A549 (cell line): ENCODE results near the gene GLRA2. TPM values are rescaled to one million over a fixed set of nuclear protein-coding genes. Genes with fewer than 3 reads are reported as not detected.

ENCODE experiments used
- ATAC-seq, 2 experiments: fragments of 200-7000 bp in 1 of 2; fragments of >200 bp in 1 of 2; cut with Nextera tagmentation in 1 of 2; cut with Tn5 transposase in 1 of 2; 3 replicates each; pipeline versions ENCODE4 v1.8.0 to v1.9.1; 2018 to 2020; ENCODE audit warnings: mild to moderate bottlenecking in 1 of 2, moderate library complexity in 1 of 2
- CTCF ChIA-PET: fragments of 300-600 bp; sonication (Branson Sonifier 250); formaldehyde crosslinking; extraction: SDS; loops from one replicate; lab custom pipeline; 2021; ENCODE audit warnings: antibody characterized with exemption, inconsistent platforms; lab: Yijun Ruan, JAX
- POLR2A ChIA-PET: fragments of 350-600 bp; formaldehyde crosslinking; extraction: SDS; loops from one replicate; lab custom pipeline; 2021; ENCODE audit warnings: antibody characterized with exemption, inconsistent platforms; lab: Yijun Ruan, JAX
- DNase-seq, 2 experiments: peaks; one replicate each; pipeline versions ENCODE4 v3.0.0 to v3.0.0-alpha.2; 2011 to 2016; ENCODE audit warnings: low read depth in 1 of 2, low spot score in 1 of 2
- FAIRE-seq: peaks from 2 replicates; lab custom pipeline; 2011; peaks lifted over from hg19 to GRCh38; lab: Jason Lieb, UNC
- H3K27ac ChIP-seq, 2 experiments: fragments of >200 bp; sonication (Bioruptor Twin); formaldehyde crosslinking; 3 replicates each; pipeline ENCODE4 v1.5.1; 2016 to 2017
- H3K4me1 ChIP-seq: fragments of >200 bp; sonication (Bioruptor Twin); formaldehyde crosslinking; 3 replicates; pipeline ENCODE4 v1.6.1; 2016
- H3K4me2 ChIP-seq: fragments of >200 bp; sonication (Bioruptor Twin); formaldehyde crosslinking; 3 replicates; pipeline ENCODE4 v1.6.1; 2016
- H3K4me3 ChIP-seq: fragments of >200 bp; sonication (Bioruptor Twin); formaldehyde crosslinking; 3 replicates; pipeline ENCODE4 v1.5.1; 2016
- H3K9me3 ChIP-seq: fragments of >200 bp; sonication (Bioruptor Twin); formaldehyde crosslinking; 3 replicates; pipeline ENCODE4 v1.6.1; 2016
- BCL3 ChIP-seq: fragments of >200 bp; sonication (Bioruptor Twin); formaldehyde crosslinking; IDR thresholded peaks from 3 replicates; pipeline ENCODE4 v1.6.1; 2016
- CBX2 ChIP-seq: fragments of 200-600 bp; sonication (generic); IDR thresholded peaks from 2 replicates; pipeline ENCODE4 v1.6.1; 2016; ENCODE audit warnings: low read depth, mild to moderate bottlenecking, borderline replicate concordance
- EP300 ChIP-seq, 2 experiments: fragments of >200 bp; sonication (Bioruptor Twin); formaldehyde crosslinking; IDR thresholded peaks; 2 replicates in 1 of 2; 3 replicates in 1 of 2; pipeline ENCODE4 v1.6.1; 2016 to 2017
- HES2 ChIP-seq: fragments of >200 bp; sonication (Bioruptor Twin); formaldehyde crosslinking; IDR thresholded peaks from 2 replicates; pipeline ENCODE4 v1.6.1; 2016
- HOXB13 ChIP-seq: fragments of 250-450 bp; sonication (Bioruptor Pico); IDR thresholded peaks from 2 replicates; pipeline ENCODE4 v1.5.0; 2020; ENCODE audit warnings: low read depth, mild to moderate bottlenecking, moderate library complexity
- KDM5A ChIP-seq: fragments of 200-600 bp; sonication (generic); IDR thresholded peaks from 2 replicates; pipeline ENCODE4 v1.6.1; 2016; ENCODE audit warnings: antibody characterized with exemption, mild to moderate bottlenecking
- MAX ChIP-seq: IDR thresholded peaks from 2 replicates; pipeline ENCODE4 v1.6.1; 2012
- MAZ ChIP-seq: fragments of 150-350 bp; IDR thresholded peaks from 2 replicates; pipeline ENCODE4 v1.6.1; 2014; ENCODE audit warnings: antibody characterized with exemption, low read depth, low read length, borderline replicate concordance
- NR3C1 ChIP-seq: fragments of >200 bp; sonication (Bioruptor Twin); formaldehyde crosslinking; IDR thresholded peaks from 3 replicates; pipeline ENCODE4 v1.6.1; 2017
- POLR2A ChIP-seq: IDR thresholded peaks from 2 replicates; pipeline ENCODE4 v1.6.1; 2012; ENCODE audit warnings: mild to moderate bottlenecking, low read length
- RAD21 ChIP-seq, 2 experiments: fragments of >200 bp in 1 of 2; sonication (Bioruptor Twin) in 1 of 2; formaldehyde crosslinking in 1 of 2; IDR thresholded peaks in 1 of 2; conservative IDR thresholded peaks in 1 of 2; 2 replicates in 1 of 2; 3 replicates in 1 of 2; pipeline ENCODE4 v1.6.1; 2012 to 2018; ENCODE audit warnings: inconsistent platforms in 1 of 2
- RARB ChIP-seq: fragments of 250-450 bp; sonication (Bioruptor Pico); IDR thresholded peaks from 2 replicates; pipeline ENCODE4 v1.8.0; 2021; ENCODE audit warnings: mild to moderate bottlenecking, moderate library complexity
- RCOR1 ChIP-seq: fragments of 150-350 bp; IDR thresholded peaks from 2 replicates; pipeline ENCODE4 v1.6.1; 2014; ENCODE audit warnings: antibody characterized with exemption, low read length, low read depth
- REST ChIP-seq: fragments of 200-600 bp; sonication (generic); IDR thresholded peaks from 2 replicates; pipeline ENCODE4 v1.6.1; 2016; ENCODE audit warnings: antibody characterized with exemption, mild to moderate bottlenecking, moderate library complexity
- RNF2 ChIP-seq: fragments of 200-600 bp; sonication (generic); IDR thresholded peaks from 2 replicates; pipeline ENCODE4 v1.6.1; 2016; ENCODE audit warnings: low read depth, mild to moderate bottlenecking, antibody characterized with exemption, moderate library complexity, borderline replicate concordance
- TP53 ChIP-seq: fragments of 250-450 bp; sonication (Bioruptor Pico); IDR thresholded peaks from 2 replicates; pipeline ENCODE4 v1.5.0; 2021; ENCODE audit warnings: mild to moderate bottlenecking, moderate library complexity
- ZFP36 ChIP-seq: fragments of 450-650 bp; IDR thresholded peaks from 2 replicates; pipeline ENCODE4 v1.6.1; 2014; ENCODE audit warnings: borderline replicate concordance; ENCODE audit not compliant: partially characterized antibody
- ZSCAN20 ChIP-seq: fragments of 250-450 bp; sonication (Bioruptor Pico); IDR thresholded peaks from 2 replicates; pipeline ENCODE4 v1.8.0; 2022; ENCODE audit warnings: mild to moderate bottlenecking, moderate library complexity
- WGBS: methylation state at CpG from one replicate; pipeline ENCODE4 v1.1.6; 2017; ENCODE audit errors: missing lambda C conversion rate; 5-methylcytosine and 5-hydroxymethylcytosine counted together
- polyA plus RNA-seq, 4 experiments: library from polyadenylated mRNA; depleted of rRNA in 3 of 4; stranded (reverse); fragments of >200 nt; fragmentation: RNase III in 1 of 4; extraction: RNeasy Plus Mini Kit Qiagen cat#74134 plus additional on column Dnase treatment in 1 of 4; gene quantifications; 2 replicates in 3 of 4; 3 replicates in 1 of 4; pipeline ENCODE4 v1.2.3, GENCODE V29; 2011 to 2017

GLRA2 gene
- polyA plus RNA-seq, 2 of the 4 experiments (the other 2 are of a cell fraction) = not detected

- no peak overlapping the region for H3K4me3 ChIP-seq
- DNase-seq = no peak
- no peaks in the 10 kb centered on the region for H3K9me3 ChIP-seq
- POLR2A ChIA-PET = no interaction called here
- WGBS = 0% methylated on average over 3 of the region's 3 CpGs
- no peak for FAIRE-seq
- no peak overlapping the region for H3K4me2 ChIP-seq
- ATAC-seq = no peak
- H3K4me1 ChIP-seq = no peaks in the 10 kb centered on the region
- no peak overlapping the region for H3K27ac ChIP-seq
- CTCF ChIA-PET = interaction anchor here (0.6 kb wide), 1 partner anchor 36 kb away, joined by 3 read pairs; no protein-coding TSS in a partner anchor
- TF ChIP-seq MAZ (no peak), RCOR1 (no peak), REST (no peak), RAD21 (conservative IDR thresholded peaks at IDR 0.05 in 1 of 2, IDR thresholded peaks at IDR 0.05 in 1 of 2) (no peak), EP300 (IDR thresholded peaks at IDR 0.05) (no peak), TP53 (no peak), CBX2 (no peak), ZSCAN20 (no peak), RNF2 (no peak), ZFP36 (no peak)
Observed at GRCh38 chrX:14491689-14492088, 37.6 kb upstream of the GLRA2 start.

- H3K4me2 ChIP-seq = no peak overlapping the region
- FAIRE-seq (no peak), DNase-seq (no peak), ATAC-seq (no peak)
- POLR2A ChIA-PET = no interaction called here
- 9% methylated on average over 3 of the region's 3 CpGs for WGBS
- H3K27ac ChIP-seq = no peak overlapping the region
- no peak for TF ChIP-seq RCOR1
- no peaks in the 10 kb centered on the region for H3K4me1 ChIP-seq
- CTCF ChIA-PET = no interaction called here
- H3K9me3 ChIP-seq = no peaks in the 10 kb centered on the region
- no peak overlapping the region for H3K4me3 ChIP-seq
Observed at GRCh38 chrX:14496674-14497073, 32.7 kb upstream of the GLRA2 start.

- CTCF ChIA-PET = no interaction called here
- no peak for FAIRE-seq
Observed at GRCh38 chrX:14497184-14497666, 32.1 kb upstream of the GLRA2 start.

More at GRCh38 chrX:14497184-14497666, 32.1 kb upstream of the GLRA2 start:
- Histone ChIP-seq H3K9me3 (no peaks in the 10 kb centered on the region), H3K4me1 (no peaks in the 10 kb centered on the region), H3K4me2 (no peak overlapping the region), H3K27ac (no peak overlapping the region), H3K4me3 (no peak overlapping the region)
- no peak for ATAC-seq
- no peak for DNase-seq
- POLR2A ChIA-PET = no interaction called here
- 4% methylated on average over 4 of the region's 4 CpGs for WGBS
- TF ChIP-seq HOXB13 (CRISPR knock-in tag) = no peak
- TF ChIP-seq MAX = no peak
- no peak for TF ChIP-seq KDM5A
- no peak for TF ChIP-seq RARB (CRISPR knock-in tag)
- no peak for TF ChIP-seq NR3C1
- TF ChIP-seq POLR2A = no peak
- no peak for TF ChIP-seq CBX2
- no peak for TF ChIP-seq BCL3
- TF ChIP-seq RCOR1 = no peak
- no peak for TF ChIP-seq HES2
- TF ChIP-seq MAZ = no peak
- TF ChIP-seq EP300 (IDR thresholded peaks at IDR 0.05) = no peak
